Osteocyte (in vitro differentiated cells): Measurements from ENCODE around the gene FURIN. TPM values are rescaled to one million over a fixed set of nuclear protein-coding genes. Genes with fewer than 3 reads are reported as not detected.

Source experiments
- DNase-seq: peaks from one replicate; pipeline ENCODE4 v3.0.0; 2021; ENCODE audit warnings: mixed read lengths; ENCODE audit not compliant: unreplicated experiment; ENCODE audit errors: extremely low spot score
- H3K27ac Mint-ChIP-seq: one replicate; pipeline ENCODE4 v1.8.0; 2021; ENCODE audit warnings: mild to moderate bottlenecking, mixed read lengths; ENCODE audit not compliant: unreplicated experiment
- H3K27me3 Mint-ChIP-seq: one replicate; pipeline ENCODE4 v1.8.0; 2021; ENCODE audit warnings: mixed read lengths; ENCODE audit not compliant: unreplicated experiment
- H3K36me3 Mint-ChIP-seq: one replicate; pipeline ENCODE4 v1.8.0; 2021; ENCODE audit warnings: mixed read lengths; ENCODE audit not compliant: unreplicated experiment
- H3K4me1 Mint-ChIP-seq: one replicate; pipeline ENCODE4 v1.8.0; 2021; ENCODE audit warnings: mixed read lengths; ENCODE audit not compliant: unreplicated experiment
- H3K4me3 Mint-ChIP-seq: one replicate; pipeline ENCODE4 v1.8.0; 2021; ENCODE audit warnings: mild to moderate bottlenecking, moderate library complexity, mixed read lengths; ENCODE audit not compliant: unreplicated experiment
- H3K9me3 Mint-ChIP-seq: one replicate; pipeline ENCODE4 v1.8.0; 2021; ENCODE audit warnings: mixed read lengths; ENCODE audit not compliant: unreplicated experiment
- total RNA-seq: library from RNA; stranded (reverse); gene quantifications from 2 replicates; pipeline ENCODE4 v1.2.1, GENCODE V29; 2021
- TF ChIP-seq, protein P1 (sequence below): fragments of 200-600 bp; sonication (generic); IDR thresholded peaks from 2 replicates; pipeline ENCODE4 v1.5.0; 2021; ENCODE audit warnings: antibody characterized with exemption, mild to moderate bottlenecking, moderate library complexity

Gene FURIN
- total RNA-seq, 1 donor from 2014 or later = 96.2 TPM

DNA sequence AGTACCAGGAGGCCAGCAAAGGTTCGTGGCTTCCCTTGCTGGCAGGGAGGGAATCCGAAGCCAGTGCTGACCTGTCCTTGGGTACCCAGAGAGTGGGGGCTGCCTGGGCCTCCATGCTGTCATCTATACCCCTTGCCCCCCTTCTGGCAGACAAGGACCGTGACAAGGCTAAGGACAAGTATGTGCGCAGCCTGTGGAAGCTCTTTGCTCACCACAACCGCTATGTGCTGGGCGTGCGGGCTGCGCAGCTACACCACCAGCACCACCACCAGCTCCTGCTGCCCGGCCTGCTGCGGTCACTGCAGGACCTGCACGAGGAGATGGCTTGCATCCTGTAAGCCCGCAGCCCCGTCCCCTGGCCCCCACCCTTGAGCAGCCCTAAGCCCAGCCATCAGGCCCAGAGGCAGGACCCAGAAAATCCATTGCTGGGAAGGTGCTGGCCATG lies 18.7 kb downstream of the FURIN start:
- no peaks in the 10 kb centered on the region for H3K36me3 Mint-ChIP-seq
- H3K4me1 Mint-ChIP-seq = peaks cover 17% of the 10 kb centered on the region
- no peak overlapping the region for H3K27ac Mint-ChIP-seq
- TF ChIP-seq, protein P1, sequence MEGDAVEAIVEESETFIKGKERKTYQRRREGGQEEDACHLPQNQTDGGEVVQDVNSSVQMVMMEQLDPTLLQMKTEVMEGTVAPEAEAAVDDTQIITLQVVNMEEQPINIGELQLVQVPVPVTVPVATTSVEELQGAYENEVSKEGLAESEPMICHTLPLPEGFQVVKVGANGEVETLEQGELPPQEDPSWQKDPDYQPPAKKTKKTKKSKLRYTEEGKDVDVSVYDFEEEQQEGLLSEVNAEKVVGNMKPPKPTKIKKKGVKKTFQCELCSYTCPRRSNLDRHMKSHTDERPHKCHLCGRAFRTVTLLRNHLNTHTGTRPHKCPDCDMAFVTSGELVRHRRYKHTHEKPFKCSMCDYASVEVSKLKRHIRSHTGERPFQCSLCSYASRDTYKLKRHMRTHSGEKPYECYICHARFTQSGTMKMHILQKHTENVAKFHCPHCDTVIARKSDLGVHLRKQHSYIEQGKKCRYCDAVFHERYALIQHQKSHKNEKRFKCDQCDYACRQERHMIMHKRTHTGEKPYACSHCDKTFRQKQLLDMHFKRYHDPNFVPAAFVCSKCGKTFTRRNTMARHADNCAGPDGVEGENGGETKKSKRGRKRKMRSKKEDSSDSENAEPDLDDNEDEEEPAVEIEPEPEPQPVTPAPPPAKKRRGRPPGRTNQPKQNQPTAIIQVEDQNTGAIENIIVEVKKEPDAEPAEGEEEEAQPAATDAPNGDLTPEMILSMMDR = no peak
- no peaks in the 10 kb centered on the region for H3K27me3 Mint-ChIP-seq
- H3K4me3 Mint-ChIP-seq = no peak overlapping the region
- no peaks in the 10 kb centered on the region for H3K9me3 Mint-ChIP-seq
- no peak for DNase-seq

DNA sequence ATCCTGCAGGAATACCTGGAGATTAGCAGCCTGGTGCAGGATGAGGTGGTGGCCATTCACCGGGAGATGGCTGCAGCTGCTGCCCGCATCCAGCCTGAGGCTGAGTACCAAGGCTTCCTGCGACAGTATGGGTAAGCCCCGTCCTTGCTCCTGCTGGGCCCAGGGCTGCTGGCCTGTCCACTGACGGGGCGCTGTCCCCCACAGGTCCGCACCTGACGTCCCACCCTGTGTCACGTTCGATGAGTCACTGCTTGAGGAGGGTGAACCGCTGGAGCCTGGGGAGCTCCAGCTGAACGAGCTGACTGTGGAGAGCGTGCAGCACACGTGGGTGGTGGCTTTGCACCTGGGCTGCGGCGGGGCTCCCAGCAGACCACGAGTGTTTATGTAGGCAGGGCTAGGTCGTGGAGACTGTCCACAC lies 20.9 kb downstream of the FURIN start:
- Mint-ChIP-seq H3K27me3 (no peaks in the 10 kb centered on the region), H3K9me3 (no peaks in the 10 kb centered on the region), H3K27ac (no peak overlapping the region), H3K4me3 (no peak overlapping the region), H3K4me1 (peaks cover 8% of the 10 kb centered on the region), H3K36me3 (no peaks in the 10 kb centered on the region)
- TF ChIP-seq, protein P1 = no peak
- DNase-seq = no peak

DNA sequence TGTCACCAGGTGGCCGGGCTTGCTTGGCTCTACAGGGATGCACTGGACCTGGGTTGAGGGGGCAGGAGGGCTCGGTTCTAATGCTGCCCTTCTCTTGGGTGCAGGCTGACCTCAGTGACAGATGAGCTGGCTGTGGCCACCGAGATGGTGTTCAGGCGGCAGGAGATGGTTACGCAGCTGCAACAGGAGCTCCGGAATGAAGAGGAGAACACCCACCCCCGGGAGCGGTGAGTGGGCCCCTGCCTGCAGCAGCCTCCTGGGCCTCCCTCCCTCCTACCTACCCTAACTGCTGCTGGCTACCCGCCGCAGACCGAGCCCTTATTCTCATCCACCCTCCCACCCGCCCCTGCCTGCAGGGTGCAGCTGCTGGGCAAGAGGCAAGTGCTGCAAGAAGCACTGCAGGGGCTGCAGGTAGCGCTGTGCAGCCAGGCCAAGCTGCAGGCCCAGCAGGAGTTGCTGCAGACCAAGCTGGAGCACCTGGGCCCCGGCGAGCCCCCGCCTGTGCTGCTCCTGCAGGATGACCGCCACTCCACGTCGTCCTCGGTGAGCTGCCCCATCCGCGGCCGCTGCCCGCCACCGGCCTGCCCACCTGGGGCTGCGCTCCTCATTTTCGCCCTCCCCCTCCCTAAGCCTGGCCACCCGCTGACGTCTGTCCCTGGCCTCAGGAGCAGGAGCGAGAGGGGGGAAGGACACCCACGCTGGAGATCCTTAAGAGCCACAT lies 21.5 kb downstream of the FURIN start:
- Mint-ChIP-seq H3K36me3 (no peaks in the 10 kb centered on the region), H3K27ac (no peak overlapping the region), H3K27me3 (no peaks in the 10 kb centered on the region), H3K4me1 (peaks cover 8% of the 10 kb centered on the region), H3K9me3 (no peaks in the 10 kb centered on the region), H3K4me3 (no peak overlapping the region)
- no peak for DNase-seq
- TF ChIP-seq, protein P1 = no peak

DNA sequence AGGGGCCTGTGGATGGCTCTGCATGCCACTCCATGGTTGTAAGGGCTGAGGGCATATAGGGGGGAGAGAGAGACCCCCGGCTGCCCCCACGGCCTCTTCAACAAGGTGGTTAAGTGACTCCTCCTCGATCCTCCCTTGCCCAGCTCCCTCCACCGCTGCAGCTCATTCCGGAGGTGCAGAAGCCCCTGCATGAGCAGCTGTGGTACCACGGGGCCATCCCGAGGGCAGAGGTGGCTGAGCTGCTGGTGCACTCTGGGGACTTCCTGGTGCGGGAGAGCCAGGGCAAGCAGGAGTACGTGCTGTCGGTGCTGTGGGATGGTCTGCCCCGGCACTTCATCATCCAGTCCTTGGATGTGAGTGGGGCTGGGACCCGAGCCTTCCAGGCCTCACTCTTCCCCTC lies 22.5 kb downstream of the FURIN start:
- H3K27ac Mint-ChIP-seq = no peak overlapping the region
- TF ChIP-seq, protein P1 = no peak
- H3K4me1 Mint-ChIP-seq = peaks cover 6% of the 10 kb centered on the region
- no peak for DNase-seq
- H3K27me3 Mint-ChIP-seq = no peaks in the 10 kb centered on the region
- H3K4me3 Mint-ChIP-seq = no peak overlapping the region
- no peaks in the 10 kb centered on the region for H3K36me3 Mint-ChIP-seq
- H3K9me3 Mint-ChIP-seq = no peaks in the 10 kb centered on the region

DNA sequence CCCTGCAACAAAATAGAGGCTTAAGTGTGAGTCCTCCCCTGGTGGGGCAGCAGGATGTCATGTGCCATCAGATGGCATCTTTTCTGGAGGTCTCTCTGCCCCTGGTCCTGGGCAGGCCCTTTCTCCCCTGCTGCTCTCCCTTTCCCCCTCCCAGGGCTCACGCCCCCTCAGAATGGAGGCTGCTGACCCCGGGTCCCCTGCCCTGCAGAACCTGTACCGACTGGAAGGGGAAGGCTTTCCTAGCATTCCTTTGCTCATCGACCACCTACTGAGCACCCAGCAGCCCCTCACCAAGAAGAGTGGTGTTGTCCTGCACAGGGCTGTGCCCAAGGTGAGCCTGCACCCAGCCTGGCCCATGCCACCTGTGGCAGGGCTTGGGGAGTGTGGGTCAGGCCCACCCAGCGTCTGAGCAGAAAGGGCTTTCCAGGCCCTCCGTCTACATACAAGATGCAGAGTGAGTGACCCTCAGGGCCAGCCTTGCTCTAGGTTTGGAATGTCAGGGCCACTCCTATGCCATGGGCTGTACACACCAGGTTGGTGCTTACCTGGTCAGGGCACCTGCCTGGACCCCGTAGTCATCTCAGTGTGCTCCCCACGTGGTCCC lies 23.1 kb downstream of the FURIN start:
- DNase-seq = no peak
- Mint-ChIP-seq H3K4me3 (no peak overlapping the region), H3K4me1 (no peaks in the 10 kb centered on the region), H3K9me3 (no peaks in the 10 kb centered on the region), H3K36me3 (no peaks in the 10 kb centered on the region), H3K27me3 (no peaks in the 10 kb centered on the region), H3K27ac (no peak overlapping the region)
- TF ChIP-seq, protein P1 = no peak
